ENCODE measurements around the gene TAF11L9. TPM values are rescaled to one million over a fixed set of nuclear protein-coding genes. Genes with fewer than 3 reads are reported as not detected.
"Not testable (repeated sequence)": the region's sequence is repeated elsewhere in the genome, so short reads cannot be mapped to it uniquely, and the experiment has no call there.

TAF11L9 gene
- total RNA-seq, 1 donor from 2014 or later = not detected

GRCh38 chr5:17604951-17605350 lies 10.8 kb upstream of the TAF11L9 start:
- TF ChIP-seq CTCF (conservative IDR thresholded peaks at IDR 0.05; ENCODE audit: low read depth, low read length) = no peak
- no peak for DNase-seq (ENCODE audit: low read depth)
- H3K4me3 ChIP-seq (ENCODE audit: low read depth, low read length) = no peak overlapping the region

DNA sequence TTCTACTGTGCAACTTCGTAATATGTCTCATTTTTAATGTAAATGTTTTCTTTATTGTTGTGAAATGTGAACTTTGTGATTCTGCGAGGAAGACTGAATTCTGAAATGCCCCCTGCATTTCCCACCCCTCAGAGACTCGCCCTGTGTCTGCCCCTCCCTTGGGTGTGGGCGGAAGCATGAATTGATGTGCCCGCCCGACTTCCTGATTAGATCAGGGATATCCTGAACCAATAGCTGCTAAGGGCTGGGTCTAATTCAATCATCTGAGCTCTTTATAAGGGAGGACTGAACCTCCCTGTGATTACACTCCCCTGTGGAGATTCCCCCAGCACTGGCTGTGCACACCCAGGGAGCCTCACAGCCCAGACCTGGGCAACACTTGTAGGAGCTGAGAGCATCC lies 9.7 kb upstream of the TAF11L9 start, which contains the start of gene TAF11L11:
TSS of gene TAF11L11 (plus strand) at position 304 of the 400 bp plus-strand sequence.
- not testable (repeated sequence) for DNase-seq (ENCODE audit: low read depth); H3K4me3 ChIP-seq (ENCODE audit: low read depth, low read length)

GRCh38 chr5:17597728-17598127 lies 3.5 kb upstream of the TAF11L9 start, which contains the start of gene TAF11L10:
Gene TAF11L10 (minus strand): TSS chr5:17597828.
- DNase-seq (ENCODE audit: low read depth); H3K4me3 ChIP-seq (ENCODE audit: low read depth, low read length): not testable (repeated sequence)

DNA sequence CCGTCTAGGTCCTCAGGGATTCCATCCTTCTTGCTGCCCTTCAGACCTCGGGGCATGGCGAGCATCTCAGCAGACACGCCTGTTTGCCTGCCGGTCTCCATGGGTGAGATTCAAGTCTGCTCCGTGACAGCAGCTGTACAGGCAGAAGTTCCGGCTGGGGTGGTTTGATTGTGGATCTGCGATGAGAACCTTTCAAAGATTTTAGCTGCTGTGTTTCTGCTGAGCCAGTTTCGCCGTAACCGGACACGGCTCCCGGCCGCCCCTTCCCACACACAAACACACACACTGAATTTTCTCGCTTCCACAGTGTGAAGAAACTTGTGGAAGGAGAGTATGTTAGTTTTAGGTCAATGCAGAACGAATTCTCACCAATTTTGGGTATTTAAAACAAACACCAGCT lies 3.3 kb downstream of the TAF11L9 start, which contains the start of gene TAF11L8:
TSS of gene TAF11L8 (minus strand) at position 101 of the 400 bp plus-strand sequence.
- DNase-seq (ENCODE audit: low read depth) = not testable (repeated sequence)

GRCh38 chr5:17585658-17586057 lies 8.5 kb downstream of the TAF11L9 start, which contains the start of gene TAF11L7:
Gene TAF11L7 (minus strand): TSS chr5:17585758.
- not testable (repeated sequence) for DNase-seq (ENCODE audit: low read depth); H3K4me3 ChIP-seq (ENCODE audit: low read depth, low read length)

More for the DNA sequence above, 3.3 kb downstream of the TAF11L9 start, which contains the start of gene TAF11L8:
- not testable (repeated sequence) for H3K4me3 ChIP-seq (ENCODE audit: low read depth, low read length)

Other genes with a start within 250 kb of the TAF11L9 start
- gene TAF11L2, start 96.2 kb downstream of the TAF11L9 start, total RNA-seq = not detected in 2 replicates
- gene TAF11L3, start 76.0 kb downstream of the TAF11L9 start, total RNA-seq = not detected in 2 replicates
- gene TAF11L4, start 72.6 kb downstream of the TAF11L9 start, total RNA-seq = not detected in 2 replicates
- not detected in 2 replicates for gene TAF11L5, start 69.2 kb downstream of the TAF11L9 start, total RNA-seq
- not detected in 2 replicates for gene TAF11L6, start 65.7 kb downstream of the TAF11L9 start, total RNA-seq
- gene TAF11L7, start 8.6 kb downstream of the TAF11L9 start, total RNA-seq = not detected in 2 replicates
- gene TAF11L8, start 3.4 kb downstream of the TAF11L9 start, total RNA-seq = not detected in 2 replicates
- not detected in 2 replicates for gene TAF11L10, start 3.4 kb upstream of the TAF11L9 start, total RNA-seq
- gene TAF11L11, start 9.8 kb upstream of the TAF11L9 start, total RNA-seq = 1.8 TPM in 1 of 2 replicates, not detected in the other
- gene TAF11L12, start 16.0 kb upstream of the TAF11L9 start, total RNA-seq = not detected in 2 replicates
- gene TAF11L13, start 37.7 kb upstream of the TAF11L9 start, total RNA-seq = not detected in 2 replicates
- gene TAF11L14, start 40.1 kb upstream of the TAF11L9 start, total RNA-seq = not detected in 2 replicates

All from epithelial cell of proximal tubule (primary cell).